Activated CD4-positive, alpha-beta memory T cell treated with anti-CD3 and anti-CD28 coated beads, Interleukin-2, amount 10 ng/mL, durations not matched to agents 7 days and 5 days (primary cell): Measurements from ENCODE around the gene HTT. TPM values are rescaled to one million over a fixed set of nuclear protein-coding genes. Genes with fewer than 3 reads are reported as not detected.

Experiments used
- CTCF ChIA-PET: fragments of 350-600 bp; sonication (Branson Sonifier 250); formaldehyde crosslinking; loops from one replicate; lab custom pipeline; 2021; ENCODE audit warnings: antibody characterized with exemption, inconsistent platforms; lab: Charles Lee
- POLR2A ChIA-PET: fragments of 350-600 bp; sonication (Branson Sonifier 250); formaldehyde crosslinking; loops from one replicate; lab custom pipeline; 2021; ENCODE audit warnings: antibody characterized with exemption; lab: Charles Lee
- DNase-seq: peaks from one replicate; pipeline ENCODE4 v3.0.0-alpha.2; 2020
- H3K27ac Mint-ChIP-seq: one replicate; pipeline ENCODE4 v1.8.0; 2021; ENCODE audit warnings: mild to moderate bottlenecking, mixed read lengths
- H3K27me3 Mint-ChIP-seq: one replicate; pipeline ENCODE4 v1.8.0; 2021; ENCODE audit warnings: mixed read lengths
- H3K36me3 Mint-ChIP-seq: one replicate; pipeline ENCODE4 v1.8.0; 2021; ENCODE audit warnings: low read depth, mixed read lengths
- H3K4me1 Mint-ChIP-seq: one replicate; pipeline ENCODE4 v1.8.0; 2021; ENCODE audit warnings: mixed read lengths
- H3K4me3 Mint-ChIP-seq: one replicate; pipeline ENCODE4 v1.8.0; 2021; ENCODE audit warnings: mild to moderate bottlenecking, mixed read lengths
- H3K9me3 Mint-ChIP-seq: one replicate; pipeline ENCODE4 v1.8.0; 2021; ENCODE audit warnings: mixed read lengths
- total RNA-seq, 2 experiments: library from RNA; stranded (reverse); gene quantifications; one replicate each; pipeline ENCODE4 v1.2.3, GENCODE V29; 2021

HTT gene
- total RNA-seq, 2 experiments from 2014 or later: 50.7 to 54.9 TPM

- POLR2A ChIA-PET: no interaction called here
- Mint-ChIP-seq H3K27me3 (no peaks in the 10 kb centered on the region), H3K36me3 (peaks cover 24% of the 10 kb centered on the region), H3K27ac (no peak overlapping the region), H3K9me3 (no peaks in the 10 kb centered on the region), H3K4me1 (peaks cover 6% of the 10 kb centered on the region), H3K4me3 (no peak overlapping the region)
- CTCF ChIA-PET: interaction anchor here (2.1 to 2.8 kb wide), 2 partner anchors 14 to 15 kb away, joined by 10 to 17 read pairs; no protein-coding TSS in a partner anchor
- DNase-seq: no peak
Observed at GRCh38 chr4:3121110-3121509, 46.6 kb downstream of the HTT start.

- CTCF ChIA-PET: interaction anchor here (1.3 to 2.8 kb wide), 2 partner anchors 14 kb away, joined by 5 to 17 read pairs; no protein-coding TSS in a partner anchor
- POLR2A ChIA-PET: no interaction called here
Observed at GRCh38 chr4:3121596-3121995, 47.1 kb downstream of the HTT start.

DNA sequence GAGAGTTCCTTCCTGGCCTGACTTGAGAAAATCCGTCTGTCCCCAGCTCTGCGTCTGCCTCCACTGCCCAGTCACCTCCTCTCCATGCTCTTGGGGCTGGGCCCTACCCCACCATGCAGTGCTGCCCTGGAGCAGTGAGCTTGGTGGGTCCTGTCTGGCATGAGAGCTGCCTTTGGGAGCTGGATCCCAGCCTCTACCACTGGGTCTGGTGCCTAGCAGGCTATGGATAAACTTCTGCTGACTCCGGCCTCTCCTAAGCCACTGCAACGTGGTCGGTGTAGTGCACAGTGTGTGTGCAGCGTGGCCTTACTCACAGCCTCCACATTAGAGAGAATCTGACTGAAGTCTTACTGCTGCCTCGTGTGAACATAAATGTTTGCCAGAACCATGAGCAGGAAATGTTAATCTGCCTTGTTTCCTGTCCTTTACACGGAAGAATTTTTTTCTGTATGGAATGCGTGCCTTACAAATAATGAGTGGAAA is 47.6 kb downstream of the HTT start:
- no peak overlapping the region for H3K27ac Mint-ChIP-seq
- no peak for DNase-seq
- H3K36me3 Mint-ChIP-seq: peaks cover 25% of the 10 kb centered on the region
- no peaks in the 10 kb centered on the region for H3K27me3 Mint-ChIP-seq
- peaks cover 6% of the 10 kb centered on the region for H3K4me1 Mint-ChIP-seq
- no peaks in the 10 kb centered on the region for H3K9me3 Mint-ChIP-seq
- ChIA-PET CTCF (interaction anchor here (1.1 to 2.8 kb wide), 5 partner anchors 14 to 113 kb away, joined by 3 to 17 read pairs (median 3); no protein-coding TSS in a partner anchor), POLR2A (no interaction called here)
- no peak overlapping the region for H3K4me3 Mint-ChIP-seq

More at GRCh38 chr4:3121596-3121995, 47.1 kb downstream of the HTT start:
- DNase-seq: no peak
- peaks cover 6% of the 10 kb centered on the region for H3K4me1 Mint-ChIP-seq
- no peaks in the 10 kb centered on the region for H3K9me3 Mint-ChIP-seq
- H3K27me3 Mint-ChIP-seq: no peaks in the 10 kb centered on the region
- H3K36me3 Mint-ChIP-seq: peaks cover 21% of the 10 kb centered on the region
- H3K27ac Mint-ChIP-seq: no peak overlapping the region
- H3K4me3 Mint-ChIP-seq: no peak overlapping the region

GRCh38 chr4:3123181-3123671 is 48.7 kb downstream of the HTT start:
- no peak overlapping the region for H3K4me3 Mint-ChIP-seq
- POLR2A ChIA-PET: no interaction called here
- H3K27ac Mint-ChIP-seq: no peak overlapping the region
- DNase-seq: no peak
- peaks cover 6% of the 10 kb centered on the region for H3K4me1 Mint-ChIP-seq
- H3K9me3 Mint-ChIP-seq: no peaks in the 10 kb centered on the region
- CTCF ChIA-PET: interaction anchor here (1.1 to 2.8 kb wide), 4 partner anchors 13 to 114 kb away, joined by 3 to 17 read pairs (median 3); no protein-coding TSS in a partner anchor
- no peaks in the 10 kb centered on the region for H3K27me3 Mint-ChIP-seq
- peaks cover 30% of the 10 kb centered on the region for H3K36me3 Mint-ChIP-seq

DNA sequence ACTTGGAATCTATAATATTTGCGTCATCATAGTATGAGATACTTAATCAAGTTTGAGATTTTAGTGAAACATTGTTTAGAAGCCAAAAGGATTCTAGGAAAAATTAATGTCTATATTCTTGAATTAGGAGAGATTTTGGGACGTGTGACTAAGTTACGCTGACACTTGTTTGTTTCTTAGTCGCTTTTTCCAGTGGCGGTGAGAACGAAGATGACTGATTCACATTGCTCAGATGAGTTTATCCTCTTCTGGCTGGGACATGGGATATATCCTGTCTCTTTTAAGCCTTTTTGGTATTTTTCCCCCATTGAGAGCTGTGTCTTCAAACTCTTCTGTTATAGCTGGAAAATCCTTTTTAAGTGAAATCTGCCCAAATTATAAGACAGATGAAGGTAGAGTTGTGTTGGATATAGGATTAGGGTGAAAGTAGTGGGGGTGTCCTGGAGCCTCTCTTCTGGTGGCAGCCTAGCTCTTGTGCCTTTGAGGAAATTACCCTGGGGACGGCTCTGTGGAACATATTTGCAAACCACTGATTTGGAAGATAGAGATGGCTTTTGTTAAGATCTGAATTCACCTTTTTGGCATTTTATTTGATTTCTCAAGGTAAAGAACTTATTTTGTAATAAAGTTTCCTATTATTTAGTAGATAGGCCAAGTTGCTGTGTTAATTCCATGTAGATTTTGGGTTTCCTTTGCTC is 49.7 kb downstream of the HTT start:
- CTCF ChIA-PET: no interaction called here
- Mint-ChIP-seq H3K9me3 (no peaks in the 10 kb centered on the region), H3K36me3 (peaks cover 33% of the 10 kb centered on the region), H3K27ac (no peak overlapping the region), H3K4me1 (peaks cover 6% of the 10 kb centered on the region), H3K4me3 (no peak overlapping the region), H3K27me3 (no peaks in the 10 kb centered on the region)
- DNase-seq: no peak
- POLR2A ChIA-PET: interaction anchor here (0.7 kb wide), 1 partner anchor 131 kb away, joined by 3 read pairs; no protein-coding TSS in a partner anchor

- POLR2A ChIA-PET: no interaction called here
- H3K9me3 Mint-ChIP-seq: no peaks in the 10 kb centered on the region
- H3K27ac Mint-ChIP-seq: no peak overlapping the region
- DNase-seq: no peak
- no peak overlapping the region for H3K4me3 Mint-ChIP-seq
- CTCF ChIA-PET: interaction anchor here (1.2 kb wide), 2 partner anchors 9 to 80 kb away, joined by 3 to 4 read pairs; no protein-coding TSS in a partner anchor
- H3K27me3 Mint-ChIP-seq: no peaks in the 10 kb centered on the region
- H3K4me1 Mint-ChIP-seq: peaks cover 9% of the 10 kb centered on the region
- H3K36me3 Mint-ChIP-seq: peaks cover 51% of the 10 kb centered on the region
Observed at GRCh38 chr4:3127112-3127511, 52.6 kb downstream of the HTT start.

DNA sequence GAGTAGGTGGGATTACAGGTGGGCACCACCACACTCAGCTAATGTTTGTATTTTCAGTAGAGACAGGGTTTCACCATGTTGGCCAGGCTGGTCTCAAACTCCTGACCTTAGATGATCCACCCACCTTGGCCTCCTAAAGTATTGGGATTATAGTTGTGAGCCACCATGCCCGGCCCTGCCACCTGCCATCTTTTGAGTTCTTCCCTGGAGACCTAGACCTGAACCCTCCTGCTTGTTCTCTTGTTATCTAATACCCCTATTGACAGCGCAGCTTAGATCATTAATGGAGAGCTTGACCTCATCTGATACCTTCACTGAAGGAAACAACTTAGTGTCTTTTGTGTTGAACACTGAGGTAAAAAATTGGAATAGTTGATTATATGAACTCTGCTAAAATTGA is 53.6 kb downstream of the HTT start:
- no peaks in the 10 kb centered on the region for H3K9me3 Mint-ChIP-seq
- DNase-seq: no peak
- ChIA-PET CTCF (no interaction called here), POLR2A (no interaction called here)
- H3K27me3 Mint-ChIP-seq: no peaks in the 10 kb centered on the region
- peaks cover 6% of the 10 kb centered on the region for H3K4me1 Mint-ChIP-seq
- H3K4me3 Mint-ChIP-seq: no peak overlapping the region
- peaks cover 53% of the 10 kb centered on the region for H3K36me3 Mint-ChIP-seq
- no peak overlapping the region for H3K27ac Mint-ChIP-seq

- no peak for DNase-seq
- H3K27ac Mint-ChIP-seq: no peak overlapping the region
- peaks cover 6% of the 10 kb centered on the region for H3K4me1 Mint-ChIP-seq
- H3K4me3 Mint-ChIP-seq: no peak overlapping the region
- peaks cover 53% of the 10 kb centered on the region for H3K36me3 Mint-ChIP-seq
- no peaks in the 10 kb centered on the region for H3K9me3 Mint-ChIP-seq
- POLR2A ChIA-PET: no interaction called here
- H3K27me3 Mint-ChIP-seq: no peaks in the 10 kb centered on the region
- CTCF ChIA-PET: no interaction called here
Observed at GRCh38 chr4:3128976-3129375, 54.5 kb downstream of the HTT start.

GRCh38 chr4:3130201-3130600 is 55.7 kb downstream of the HTT start:
- Mint-ChIP-seq H3K36me3 (peaks cover 60% of the 10 kb centered on the region), H3K9me3 (no peaks in the 10 kb centered on the region), H3K27ac (no peak overlapping the region), H3K4me3 (no peak overlapping the region), H3K27me3 (no peaks in the 10 kb centered on the region), H3K4me1 (peaks cover 6% of the 10 kb centered on the region)
- ChIA-PET CTCF (interaction anchor here (0.7 kb wide), 1 partner anchor 9 kb away, joined by 3 read pairs; no protein-coding TSS in a partner anchor), POLR2A (no interaction called here)
- no peak for DNase-seq

DNA sequence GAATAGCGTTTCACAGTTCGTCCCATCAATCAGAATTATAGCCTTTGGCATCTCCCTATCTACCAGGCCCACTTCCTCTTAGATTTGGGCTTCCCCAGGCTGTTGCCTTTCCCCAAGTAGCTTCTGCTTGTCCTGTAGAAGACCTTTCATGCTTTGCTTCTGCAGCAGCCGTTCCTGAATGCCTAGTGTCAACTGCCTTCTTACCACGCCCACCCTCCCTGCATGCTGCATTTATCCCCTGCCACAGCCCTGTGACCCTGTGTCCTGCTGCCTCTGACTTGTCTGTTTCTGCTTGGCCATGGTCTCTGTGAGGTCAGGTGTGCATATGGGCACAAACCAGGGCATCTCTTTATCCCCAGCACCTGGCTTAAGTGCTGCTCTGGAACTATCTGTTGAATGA is 56.3 kb downstream of the HTT start:
- Mint-ChIP-seq H3K36me3 (peaks cover 66% of the 10 kb centered on the region), H3K9me3 (no peaks in the 10 kb centered on the region), H3K4me1 (peaks cover 6% of the 10 kb centered on the region), H3K27me3 (no peaks in the 10 kb centered on the region), H3K4me3 (no peak overlapping the region), H3K27ac (no peak overlapping the region)
- ChIA-PET POLR2A (no interaction called here), CTCF (interaction anchor here (0.7 kb wide), 1 partner anchor 8 kb away, joined by 3 read pairs; no protein-coding TSS in a partner anchor)
- DNase-seq: no peak

GRCh38 chr4:3134201-3134600 is 59.7 kb downstream of the HTT start:
- H3K36me3 Mint-ChIP-seq: peaks cover 63% of the 10 kb centered on the region

GRCh38 chr4:3135155-3136011 is 60.9 kb downstream of the HTT start:
- peaks cover 6% of the 10 kb centered on the region for H3K4me1 Mint-ChIP-seq
- H3K36me3 Mint-ChIP-seq: peaks cover 60% of the 10 kb centered on the region
- H3K27ac Mint-ChIP-seq: no peak overlapping the region
- H3K4me3 Mint-ChIP-seq: no peak overlapping the region
- no peak for DNase-seq
- H3K9me3 Mint-ChIP-seq: no peaks in the 10 kb centered on the region
- POLR2A ChIA-PET: no interaction called here
- no peaks in the 10 kb centered on the region for H3K27me3 Mint-ChIP-seq
- CTCF ChIA-PET: interaction anchor here (0.6 to 3.7 kb wide), 11 partner anchors 9 to 345 kb away, joined by 3 to 30 read pairs (median 4); no protein-coding TSS in a partner anchor

More at GRCh38 chr4:3134201-3134600, 59.7 kb downstream of the HTT start:
- no peaks in the 10 kb centered on the region for H3K27me3 Mint-ChIP-seq
- peaks cover 6% of the 10 kb centered on the region for H3K4me1 Mint-ChIP-seq
- CTCF ChIA-PET: interaction anchor here (1.8 to 3.7 kb wide), 3 partner anchors 12 to 346 kb away, joined by 4 to 30 read pairs (median 17); no protein-coding TSS in a partner anchor
- H3K27ac Mint-ChIP-seq: no peak overlapping the region
- H3K9me3 Mint-ChIP-seq: no peaks in the 10 kb centered on the region
- H3K4me3 Mint-ChIP-seq: no peak overlapping the region
- POLR2A ChIA-PET: no interaction called here
- DNase-seq: no peak
